Measurements from ENCODE around the gene WWOX. TPM values are rescaled to one million over a fixed set of nuclear protein-coding genes. Genes with fewer than 3 reads are reported as not detected.

Gene WWOX
- total RNA-seq, 1 donor: 8.2 TPM

- H3K4me3 ChIP-seq (ENCODE audit: low read depth, low read length): no peak overlapping the region
- no peak for DNase-seq (ENCODE audit: low read depth)
- no peak for TF ChIP-seq CTCF (IDR thresholded peaks at IDR 0.05; ENCODE audit: insufficient read depth, low read depth, low read length)
Observed at GRCh38 chr16:78673884-78674283, 574.4 kb downstream of the WWOX start.

GRCh38 chr16:78675312-78675711 is 575.9 kb downstream of the WWOX start:
- peak; percentile 97 for DNase-seq (ENCODE audit: low read depth)
- H3K4me3 ChIP-seq (ENCODE audit: low read depth, low read length): no peak overlapping the region
- no peak for TF ChIP-seq CTCF (IDR thresholded peaks at IDR 0.05; ENCODE audit: insufficient read depth, low read depth, low read length)

GRCh38 chr16:78675951-78676792 is 576.7 kb downstream of the WWOX start:
- no peak for TF ChIP-seq CTCF (IDR thresholded peaks at IDR 0.05; ENCODE audit: insufficient read depth, low read depth, low read length)
- DNase-seq (ENCODE audit: low read depth): peak; percentile 34
- H3K4me3 ChIP-seq (ENCODE audit: low read depth, low read length): no peak overlapping the region

- TF ChIP-seq CTCF (IDR thresholded peaks at IDR 0.05; ENCODE audit: insufficient read depth, low read depth, low read length): no peak
- no peak for DNase-seq (ENCODE audit: low read depth)
- no peak overlapping the region for H3K4me3 ChIP-seq (ENCODE audit: low read depth, low read length)
Observed at GRCh38 chr16:78677181-78677731, 577.8 kb downstream of the WWOX start.

GRCh38 chr16:78679546-78679945 is 580.1 kb downstream of the WWOX start:
- no peak overlapping the region for H3K4me3 ChIP-seq (ENCODE audit: low read depth, low read length)
- TF ChIP-seq CTCF (IDR thresholded peaks at IDR 0.05; ENCODE audit: insufficient read depth, low read depth, low read length): no peak

GRCh38 chr16:78681743-78682142 is 582.3 kb downstream of the WWOX start:
- no peak overlapping the region for H3K4me3 ChIP-seq (ENCODE audit: low read depth, low read length)
- TF ChIP-seq CTCF (IDR thresholded peaks at IDR 0.05; ENCODE audit: insufficient read depth, low read depth, low read length): no peak
- no peak for DNase-seq (ENCODE audit: low read depth)

More at GRCh38 chr16:78679546-78679945, 580.1 kb downstream of the WWOX start:
- no peak for DNase-seq (ENCODE audit: low read depth)
